ENCODE data around the gene PRKCA.

PRKCA gene

DNA sequence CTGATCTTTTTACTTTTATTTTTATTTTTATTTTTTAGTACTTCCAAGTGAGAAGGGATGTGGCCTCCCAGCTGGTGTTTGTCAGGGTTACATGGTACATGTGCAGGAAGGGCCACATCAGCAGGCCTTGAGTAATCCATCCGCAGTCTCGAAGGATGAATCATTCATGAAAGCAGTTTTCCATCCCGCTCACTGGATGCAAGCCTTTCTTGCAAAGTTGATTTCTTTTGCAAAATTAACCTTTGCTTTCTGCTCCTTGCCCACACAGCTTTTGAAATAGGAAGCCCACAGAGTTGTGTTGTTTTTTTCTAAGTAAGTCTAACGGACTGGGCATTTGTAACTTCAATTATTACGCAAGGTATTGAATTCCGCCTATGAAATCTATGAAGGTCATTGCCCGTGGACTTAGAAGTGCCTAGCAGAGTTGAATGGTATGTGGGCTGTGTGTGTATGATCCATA is 157.4 kb downstream of the PRKCA start:
- Histone ChIP-seq H3K18ac (ENCODE audit: low read length) (no peak overlapping the region), H4K91ac (ENCODE audit: low read depth, low read length) (no peak overlapping the region), H3K79me1 (ENCODE audit: low read length) (no peaks in the 10 kb centered on the region), H4K12ac (ENCODE audit: low read depth, low read length) (no peak overlapping the region), H2BK12ac (ENCODE audit: low read length) (no peak overlapping the region), H3K4me3 (ENCODE audit: low read depth, low read length) (no peak overlapping the region), H3K79me2 (ENCODE audit: control insufficient read depth, insufficient read depth, low read length, poor library complexity) (no peaks in the 10 kb centered on the region), H3K4me1 (ENCODE audit: control insufficient read depth in 1 of 2, insufficient read depth in 2 of 2, low read length in 2 of 2) (peaks cover 0 to 2% of the 10 kb centered on the region in 2 experiments), H3K27me3 (ENCODE audit: insufficient read depth, low read length) (no peaks in the 10 kb centered on the region), H3K9me3 (ENCODE audit: insufficient read depth, low read depth, low read length) (no peaks in the 10 kb centered on the region), H2BK120ac (ENCODE audit: insufficient read depth, low read length, poor library complexity) (no peak overlapping the region), H2AFZ (ENCODE audit: insufficient read depth, low read length, poor library complexity) (no peak overlapping the region), H3K27ac (ENCODE audit: low read depth, low read length) (no peak overlapping the region), H3K36me3 (ENCODE audit: control insufficient read depth in 1 of 2, insufficient read depth in 2 of 2, low read length in 2 of 2) (no peaks in the 10 kb centered on the region), H3K9ac (ENCODE audit: low read length) (no peak overlapping the region), H3K14ac (ENCODE audit: low read length) (no peak overlapping the region), H3K4ac (ENCODE audit: low read depth, low read length) (no peak overlapping the region), H2AK5ac (ENCODE audit: low read length) (no peak overlapping the region), H2BK5ac (ENCODE audit: low read depth, low read length, poor library complexity) (no peak overlapping the region), H3K23ac (ENCODE audit: low read length) (no peak overlapping the region), H4K8ac (ENCODE audit: low read depth, low read length) (no peak overlapping the region), H3K4me2 (ENCODE audit: low read length) (no peak overlapping the region)
- no CpG with 5 or more reads among the region's 7 CpGs for WGBS (ENCODE audit: extremely low coverage, insufficient coverage, insufficient read length)
- peak; percentile 61 to 80 for DNase-seq

DNA sequence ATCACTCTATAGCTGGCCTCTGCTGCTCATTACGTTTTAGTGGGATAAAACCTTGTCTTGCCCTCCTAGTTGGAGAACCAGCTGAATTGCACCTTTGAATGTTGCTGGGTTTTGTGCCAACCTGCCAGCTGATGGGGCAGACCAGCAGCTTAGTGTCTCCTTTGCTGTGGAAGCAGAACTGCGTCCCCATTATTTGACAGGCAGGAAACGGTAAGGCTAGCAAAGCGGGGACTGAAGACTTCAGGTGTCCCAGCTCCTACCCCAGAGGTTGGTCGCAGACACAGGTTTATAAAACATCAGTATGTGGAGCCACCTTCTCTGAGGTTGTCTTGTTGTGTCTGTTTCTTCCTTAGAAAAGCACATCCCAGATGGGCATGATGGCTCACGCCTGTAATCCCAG is 158.1 kb downstream of the PRKCA start:
- Histone ChIP-seq H3K9me3 (ENCODE audit: insufficient read depth, low read depth, low read length) (no peaks in the 10 kb centered on the region), H4K91ac (ENCODE audit: low read depth, low read length) (peak overlapping the region; percentile 5), H3K14ac (ENCODE audit: low read length) (no peak overlapping the region), H2BK120ac (ENCODE audit: insufficient read depth, low read length, poor library complexity) (no peak overlapping the region), H3K27me3 (ENCODE audit: insufficient read depth, low read length) (no peaks in the 10 kb centered on the region), H3K23ac (ENCODE audit: low read length) (no peak overlapping the region), H3K79me2 (ENCODE audit: control insufficient read depth, insufficient read depth, low read length, poor library complexity) (no peaks in the 10 kb centered on the region), H3K36me3 (ENCODE audit: control insufficient read depth in 1 of 2, insufficient read depth in 2 of 2, low read length in 2 of 2) (no peaks in the 10 kb centered on the region), H3K9ac (ENCODE audit: low read length) (no peak overlapping the region), H3K4me2 (ENCODE audit: low read length) (no peak overlapping the region), H2AFZ (ENCODE audit: insufficient read depth, low read length, poor library complexity) (no peak overlapping the region), H3K18ac (ENCODE audit: low read length) (no peak overlapping the region), H2BK12ac (ENCODE audit: low read length) (peak overlapping the region; percentile 0), H3K4me1 (ENCODE audit: control insufficient read depth in 1 of 2, insufficient read depth in 2 of 2, low read length in 2 of 2) (peaks cover 0 to 2% of the 10 kb centered on the region in 2 experiments), H3K4ac (ENCODE audit: low read depth, low read length) (no peak overlapping the region), H4K12ac (ENCODE audit: low read depth, low read length) (no peak overlapping the region), H2BK5ac (ENCODE audit: low read depth, low read length, poor library complexity) (no peak overlapping the region), H3K79me1 (ENCODE audit: low read length) (no peaks in the 10 kb centered on the region), H4K8ac (ENCODE audit: low read depth, low read length) (no peak overlapping the region), H3K4me3 (ENCODE audit: low read depth, low read length) (no peak overlapping the region), H2AK5ac (ENCODE audit: low read length) (no peak overlapping the region), H3K27ac (ENCODE audit: low read depth, low read length) (no peak overlapping the region)
- DNase-seq, result no peak
- no CpG with 5 or more reads among the region's 6 CpGs for WGBS (ENCODE audit: extremely low coverage, insufficient coverage, insufficient read length)

DNA sequence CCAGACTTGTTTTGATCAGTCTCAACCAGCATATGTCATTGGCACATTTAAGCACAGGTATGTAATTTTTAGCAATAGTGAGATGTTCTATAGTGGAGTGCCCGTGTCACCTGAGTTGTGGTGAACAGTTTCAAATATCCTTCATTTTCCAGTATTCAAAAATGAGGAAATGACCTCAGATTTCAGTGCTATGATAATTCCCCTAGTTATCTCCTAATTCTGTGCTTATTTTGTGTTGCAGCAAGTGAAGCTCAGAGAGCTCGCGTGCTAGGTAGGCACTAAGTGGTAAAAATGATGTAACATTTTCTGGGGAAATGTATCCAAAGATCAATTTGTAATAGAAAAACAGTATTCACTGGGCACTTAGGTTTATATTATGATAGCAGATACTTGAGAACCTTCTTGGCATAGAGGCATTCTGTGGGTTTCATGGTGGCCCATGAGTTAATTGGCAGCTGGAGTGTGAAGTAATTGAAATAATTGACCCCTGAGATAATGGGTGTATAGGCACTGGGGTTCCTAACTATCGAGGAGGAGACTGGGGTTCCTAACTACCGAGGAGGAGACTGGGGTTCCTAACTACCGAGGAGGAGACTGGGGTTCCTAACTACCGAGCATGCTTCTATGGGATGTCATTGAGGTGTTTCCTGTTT is 159.1 kb downstream of the PRKCA start:
- Histone ChIP-seq H3K9ac (ENCODE audit: low read length) (no peak overlapping the region), H2BK12ac (ENCODE audit: low read length) (no peak overlapping the region), H3K4ac (ENCODE audit: low read depth, low read length) (no peak overlapping the region), H3K27me3 (ENCODE audit: insufficient read depth, low read length) (no peaks in the 10 kb centered on the region), H3K79me1 (ENCODE audit: low read length) (peaks cover 3% of the 10 kb centered on the region), H3K36me3 (ENCODE audit: control insufficient read depth in 1 of 2, insufficient read depth in 2 of 2, low read length in 2 of 2) (no peaks in the 10 kb centered on the region), H2AFZ (ENCODE audit: insufficient read depth, low read length, poor library complexity) (no peak overlapping the region), H3K27ac (ENCODE audit: low read depth, low read length) (no peak overlapping the region), H4K91ac (ENCODE audit: low read depth, low read length) (no peak overlapping the region), H3K4me2 (ENCODE audit: low read length) (no peak overlapping the region), H3K23ac (ENCODE audit: low read length) (no peak overlapping the region), H3K14ac (ENCODE audit: low read length) (no peak overlapping the region), H2BK120ac (ENCODE audit: insufficient read depth, low read length, poor library complexity) (no peak overlapping the region), H3K79me2 (ENCODE audit: control insufficient read depth, insufficient read depth, low read length, poor library complexity) (no peaks in the 10 kb centered on the region), H3K4me3 (ENCODE audit: low read depth, low read length) (no peak overlapping the region), H2BK5ac (ENCODE audit: low read depth, low read length, poor library complexity) (no peak overlapping the region), H4K12ac (ENCODE audit: low read depth, low read length) (no peak overlapping the region), H3K4me1 (ENCODE audit: control insufficient read depth in 1 of 2, insufficient read depth in 2 of 2, low read length in 2 of 2) (peaks cover 4 to 6% of the 10 kb centered on the region in 2 experiments), H4K8ac (ENCODE audit: low read depth, low read length) (no peak overlapping the region), H3K9me3 (ENCODE audit: insufficient read depth, low read depth, low read length) (no peaks in the 10 kb centered on the region), H3K18ac (ENCODE audit: low read length) (no peak overlapping the region), H2AK5ac (ENCODE audit: low read length) (no peak overlapping the region)
- DNase-seq, result peak in 1 of 2 donors; percentile 51
- no CpG with 5 or more reads among the region's 7 CpGs for WGBS (ENCODE audit: extremely low coverage, insufficient coverage, insufficient read length)

DNA sequence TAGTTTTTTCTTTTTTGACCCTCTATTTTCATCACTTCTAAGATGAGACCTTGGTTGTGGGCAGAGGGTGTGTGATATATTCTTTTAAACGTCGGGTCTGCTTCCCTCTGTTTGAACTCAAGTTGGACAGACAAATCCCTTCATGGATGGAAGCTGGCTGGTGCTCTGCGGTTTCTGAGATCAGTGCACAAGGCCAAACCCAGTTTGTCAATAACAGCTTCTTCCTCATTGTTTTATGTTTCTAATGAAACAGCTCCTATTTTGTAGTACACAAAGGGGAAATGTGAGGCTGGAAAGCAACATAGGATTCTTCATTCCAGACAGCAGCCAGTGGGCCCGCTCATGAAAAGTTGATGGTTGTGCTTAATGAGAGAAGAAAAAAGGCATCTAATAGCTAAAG is 159.6 kb downstream of the PRKCA start:
- Histone ChIP-seq H3K9ac (ENCODE audit: low read length) (no peak overlapping the region), H4K8ac (ENCODE audit: low read depth, low read length) (no peak overlapping the region), H3K4me2 (ENCODE audit: low read length) (no peak overlapping the region), H3K23ac (ENCODE audit: low read length) (no peak overlapping the region), H2BK12ac (ENCODE audit: low read length) (no peak overlapping the region), H3K9me3 (ENCODE audit: insufficient read depth, low read depth, low read length) (no peaks in the 10 kb centered on the region), H3K27me3 (ENCODE audit: insufficient read depth, low read length) (no peaks in the 10 kb centered on the region), H2BK120ac (ENCODE audit: insufficient read depth, low read length, poor library complexity) (no peak overlapping the region), H2AK5ac (ENCODE audit: low read length) (no peak overlapping the region), H3K4me3 (ENCODE audit: low read depth, low read length) (no peak overlapping the region), H3K4me1 (ENCODE audit: control insufficient read depth in 1 of 2, insufficient read depth in 2 of 2, low read length in 2 of 2) (peaks cover 4 to 6% of the 10 kb centered on the region in 2 experiments), H2AFZ (ENCODE audit: insufficient read depth, low read length, poor library complexity) (no peak overlapping the region), H3K18ac (ENCODE audit: low read length) (no peak overlapping the region), H3K79me1 (ENCODE audit: low read length) (peaks cover 3% of the 10 kb centered on the region), H3K27ac (ENCODE audit: low read depth, low read length) (no peak overlapping the region), H2BK5ac (ENCODE audit: low read depth, low read length, poor library complexity) (no peak overlapping the region), H4K12ac (ENCODE audit: low read depth, low read length) (no peak overlapping the region), H3K14ac (ENCODE audit: low read length) (no peak overlapping the region), H3K79me2 (ENCODE audit: control insufficient read depth, insufficient read depth, low read length, poor library complexity) (no peaks in the 10 kb centered on the region), H3K4ac (ENCODE audit: low read depth, low read length) (no peak overlapping the region), H3K36me3 (ENCODE audit: control insufficient read depth in 1 of 2, insufficient read depth in 2 of 2, low read length in 2 of 2) (no peaks in the 10 kb centered on the region), H4K91ac (ENCODE audit: low read depth, low read length) (no peak overlapping the region)
- WGBS (ENCODE audit: extremely low coverage, insufficient coverage, insufficient read length), result no CpG with 5 or more reads among the region's 4 CpGs
- no peak for DNase-seq

Data from trophoblast cell (in vitro differentiated cells and primary cell).